NT2/D1 (cell line): ENCODE results near the gene SNX2.

Source experiments
- YY1 ChIP-seq: IDR thresholded peaks from 2 replicates; pipeline ENCODE4 v1.6.1; 2011; ENCODE audit not compliant: insufficient read length, insufficient read depth
- ZNF274 ChIP-seq: IDR thresholded peaks from 2 replicates; pipeline ENCODE4 v1.6.1; 2011; ENCODE audit warnings: mild to moderate bottlenecking, low read depth, low read length

DNA sequence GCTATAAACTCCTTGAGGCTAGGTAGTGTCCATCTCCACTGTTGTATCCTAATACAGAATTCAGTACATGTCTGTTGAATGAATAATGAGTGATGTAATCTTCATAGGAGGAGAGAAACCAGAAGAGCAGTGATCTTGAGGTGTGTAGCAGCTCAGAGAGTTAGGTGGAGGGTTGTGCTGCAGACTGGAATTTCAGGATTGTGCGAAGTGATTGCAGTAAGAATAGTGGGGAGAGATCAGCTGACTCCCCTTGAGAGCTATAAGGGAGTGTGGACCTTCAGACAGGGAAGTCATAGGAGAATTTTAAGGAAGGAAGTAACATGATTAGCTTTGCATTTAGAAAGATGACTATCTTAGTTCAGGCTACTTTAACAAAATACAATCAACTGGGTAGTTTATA lies 74.9 kb downstream of the SNX2 start:
- no peak for TF ChIP-seq YY1
- TF ChIP-seq ZNF274 = no peak
